HepG2 (cell line): Measurements from ENCODE around the gene FGD2. TPM values are rescaled to one million over a fixed set of nuclear protein-coding genes. Genes with fewer than 3 reads are reported as not detected.
A peak's percentile ranks its signal among the peaks of the same experiment; 100 is the strongest.

Experiments used
- ATAC-seq: fragments of 200-7000 bp; cut with Tn5 transposase; 3 replicates; pipeline ENCODE4 v1.9.1; 2020; ENCODE audit warnings: mild to moderate bottlenecking, moderate library complexity
- BruUV-seq: library from RNA; stranded (reverse); fragments of 400-500 nt; replicated peaks from 2 replicates; lab custom pipeline; 2021; lab: Mats Ljungman, UMichigan
- CTCF ChIA-PET: fragments of 300-600 bp; formaldehyde crosslinking; extraction: SDS; loops from one replicate; lab custom pipeline; 2021; ENCODE audit warnings: low total read pairs, inconsistent platforms, low intra/inter-chr PET ratio; lab: Yijun Ruan, JAX
- POLR2A ChIA-PET: fragments of 350-600 bp; sonication (Branson Sonifier 250); formaldehyde crosslinking; loops from one replicate; lab custom pipeline; 2020; ENCODE audit warnings: antibody characterized with exemption, inconsistent platforms; lab: Yijun Ruan, JAX
- DNase-seq: peaks from one replicate; pipeline ENCODE4 v3.0.0-alpha.2; 2015; ENCODE audit warnings: low spot score
- FAIRE-seq: peaks from 3 replicates; lab custom pipeline; 2011; peaks lifted over from hg19 to GRCh38; lab: Jason Lieb, UNC
- H2AFZ ChIP-seq: one replicate; pipeline ENCODE4 v1.6.1; 2011; ENCODE audit warnings: low read length, inconsistent platforms
- H3K27ac ChIP-seq: fragments of 300-600 bp; 3 replicates; pipeline ENCODE4 v1.8.0; 2011; ENCODE audit warnings: mixed run types, mild to moderate bottlenecking, mixed read lengths, low read length, inconsistent platforms; ENCODE audit not compliant: insufficient read depth; ENCODE audit errors: extremely low read length
- H3K27me3 ChIP-seq, 2 experiments: fragments of 200-600 bp in 1 of 2; 2 replicates in 1 of 2; 3 replicates in 1 of 2; pipeline versions ENCODE4 v1.6.0 to v1.8.0; 2011; ENCODE audit warnings: low read length in 2 of 2, mild to moderate bottlenecking in 2 of 2, moderate library complexity in 2 of 2, inconsistent platforms in 1 of 2; ENCODE audit not compliant: insufficient read depth in 2 of 2, control insufficient read depth in 1 of 2
- H3K36me3 ChIP-seq, 2 experiments: fragments of 200-600 bp in 1 of 2; replicated peaks in 1 of 2; 2 replicates in 1 of 2; 3 replicates in 1 of 2; pipeline versions ENCODE4 v1.5.1 to v1.8.0; 2011; ENCODE audit warnings: low read length in 2 of 2, inconsistent platforms in 1 of 2; ENCODE audit not compliant: insufficient read depth in 2 of 2, control insufficient read depth in 1 of 2
- H3K4me1 ChIP-seq: 2 replicates; pipeline ENCODE4 v1.5.1; 2012; ENCODE audit warnings: low read length, inconsistent platforms; ENCODE audit not compliant: insufficient read depth
- H3K4me2 ChIP-seq: 2 replicates; pipeline ENCODE4 v1.6.0; 2011; ENCODE audit warnings: low read depth, low read length, inconsistent platforms
- H3K4me3 ChIP-seq, 3 experiments: fragments of 200-600 bp in 1 of 3; sonication (generic), shearing (Covaris generic) in 1 of 3; replicated peaks in 1 of 3; 2 replicates each; pipeline ENCODE4 v1.5.1; 2011 to 2016; ENCODE audit warnings: low read length in 3 of 3, inconsistent platforms in 2 of 3, low read depth in 2 of 3, mild to moderate bottlenecking in 2 of 3, control low read depth in 1 of 3, mixed read lengths in 1 of 3; ENCODE audit not compliant: insufficient read depth in 1 of 3
- H3K79me2 ChIP-seq: one replicate; pipeline ENCODE4 v1.6.1; 2011; ENCODE audit warnings: low read length, inconsistent platforms; ENCODE audit not compliant: insufficient read depth
- H3K9ac ChIP-seq: 2 replicates; pipeline ENCODE4 v1.6.0; 2011; ENCODE audit warnings: mild to moderate bottlenecking, low read depth, low read length, inconsistent platforms; ENCODE audit not compliant: insufficient read depth
- H3K9me3 ChIP-seq: 2 replicates; pipeline ENCODE4 v1.5.1; 2012; ENCODE audit warnings: mild to moderate bottlenecking, low read length
- H4K20me1 ChIP-seq: 2 replicates; pipeline ENCODE4 v1.6.0; 2011; ENCODE audit warnings: inconsistent platforms, mild to moderate bottlenecking, low read length, moderate library complexity; ENCODE audit not compliant: insufficient read depth
- HOXA7 ChIP-seq: sonication (generic); formaldehyde crosslinking; IDR thresholded peaks from 2 replicates; pipeline ENCODE4 v1.8.1; 2022; ENCODE audit warnings: mild to moderate bottlenecking, missing genetic modification reagents, moderate library complexity
- KDM1A ChIP-seq: IDR thresholded peaks from 2 replicates; pipeline ENCODE4 v1.6.1; 2016; ENCODE audit warnings: missing compliant biosample characterization
- MTA1 ChIP-seq: sonication (generic); formaldehyde crosslinking; IDR thresholded peaks from 2 replicates; pipeline ENCODE4 v1.4.0; 2020; ENCODE audit warnings: missing genetic modification reagents, mild to moderate bottlenecking, borderline replicate concordance
- TCF7L2 ChIP-seq: IDR thresholded peaks from 2 replicates; pipeline ENCODE4 v1.6.1; 2011; ENCODE audit warnings: mild to moderate bottlenecking, low read depth, low read length, moderate library complexity
- ZNF343 ChIP-seq: sonication (generic); formaldehyde crosslinking; IDR thresholded peaks from 2 replicates; pipeline ENCODE4 v1.4.0; 2020; ENCODE audit warnings: mild to moderate bottlenecking, missing genetic modification reagents
- ZNF350 ChIP-seq: sonication (generic); formaldehyde crosslinking; IDR thresholded peaks from 2 replicates; pipeline ENCODE4 v1.4.0; 2020; ENCODE audit warnings: mild to moderate bottlenecking, low read depth, missing genetic modification reagents, borderline replicate concordance
- WGBS: methylation state at CpG from one replicate; pipeline ENCODE4 v1.1.6; 2017; ENCODE audit warnings: low lambda C conversion rate; 5-methylcytosine and 5-hydroxymethylcytosine counted together
- in situ Hi-C: cut with HindIII; loops from 2 replicates; pipeline ENCODE4 v1.10.0; 2017; ENCODE audit warnings: low pct_unique_long_range_greater_than_20kb; ENCODE audit not compliant: extremely low pct_ligation_motif_present
- intact Hi-C: fragments of 100-400 bp; cut with micrococcal nuclease; formaldehyde crosslinking; loops from one replicate; pipeline ENCODE4 v1.10.0; 2022; ENCODE audit not compliant: unreplicated experiment
- polyA plus RNA-seq, 8 experiments: library from polyadenylated mRNA; depleted of rRNA in 3 of 8; stranded (reverse) in 7 of 8; unstranded in 1 of 8; fragments of >200 nt; fragmentation: Illumina TruSeq in 4 of 8; extraction: Trizol in 4 of 8; gene quantifications; 2 replicates each; pipeline versions ENCODE4 v1.2.1 to v1.2.3, GENCODE V29; 2011 to 2016; ENCODE audit warnings: low read depth in 4 of 8, missing spikeins in 1 of 8, mixed read lengths in 1 of 8; ENCODE audit not compliant: insufficient read depth in 1 of 8
- total RNA-seq, 5 experiments: library from RNA; depleted of rRNA; stranded (reverse); fragments of >200 nt; fragmentation: Illumina TruSeq; extraction: Trizol; gene quantifications; 2 replicates each; pipeline ENCODE4 v1.2.3, GENCODE V29; 2016; ENCODE audit warnings: low read depth in 1 of 5
- TF ChIP-seq, protein P1 (sequence below): sonication (generic); formaldehyde crosslinking; IDR thresholded peaks from 2 replicates; pipeline ENCODE4 v1.4.0; 2020; ENCODE audit warnings: mild to moderate bottlenecking, low read depth, missing genetic modification reagents
- TF ChIP-seq, protein P2 (sequence below): sonication (generic); formaldehyde crosslinking; IDR thresholded peaks from 2 replicates; pipeline ENCODE4 v1.5.0; 2020; ENCODE audit warnings: missing genetic modification reagents
- TF ChIP-seq, protein P3 (sequence below): sonication (generic); formaldehyde crosslinking; IDR thresholded peaks from 2 replicates; pipeline ENCODE4 v1.5.0; 2020; ENCODE audit warnings: mild to moderate bottlenecking, missing genetic modification reagents, moderate library complexity
- TF ChIP-seq, protein P4 (sequence below): sonication (generic); formaldehyde crosslinking; IDR thresholded peaks from 2 replicates; pipeline ENCODE4 v1.4.0; 2020; ENCODE audit warnings: missing genetic modification reagents, borderline replicate concordance
- TF ChIP-seq, protein P5 (sequence below): sonication (generic); formaldehyde crosslinking; IDR thresholded peaks from 2 replicates; pipeline ENCODE4 v1.4.0; 2020; ENCODE audit warnings: missing genetic modification reagents

The FGD2 gene
- total and polyA plus RNA-seq, 2 of the 13 experiments (the other 11 are each of a cell fraction or from before 2014, with no cell fraction given) = not detected

DNA sequence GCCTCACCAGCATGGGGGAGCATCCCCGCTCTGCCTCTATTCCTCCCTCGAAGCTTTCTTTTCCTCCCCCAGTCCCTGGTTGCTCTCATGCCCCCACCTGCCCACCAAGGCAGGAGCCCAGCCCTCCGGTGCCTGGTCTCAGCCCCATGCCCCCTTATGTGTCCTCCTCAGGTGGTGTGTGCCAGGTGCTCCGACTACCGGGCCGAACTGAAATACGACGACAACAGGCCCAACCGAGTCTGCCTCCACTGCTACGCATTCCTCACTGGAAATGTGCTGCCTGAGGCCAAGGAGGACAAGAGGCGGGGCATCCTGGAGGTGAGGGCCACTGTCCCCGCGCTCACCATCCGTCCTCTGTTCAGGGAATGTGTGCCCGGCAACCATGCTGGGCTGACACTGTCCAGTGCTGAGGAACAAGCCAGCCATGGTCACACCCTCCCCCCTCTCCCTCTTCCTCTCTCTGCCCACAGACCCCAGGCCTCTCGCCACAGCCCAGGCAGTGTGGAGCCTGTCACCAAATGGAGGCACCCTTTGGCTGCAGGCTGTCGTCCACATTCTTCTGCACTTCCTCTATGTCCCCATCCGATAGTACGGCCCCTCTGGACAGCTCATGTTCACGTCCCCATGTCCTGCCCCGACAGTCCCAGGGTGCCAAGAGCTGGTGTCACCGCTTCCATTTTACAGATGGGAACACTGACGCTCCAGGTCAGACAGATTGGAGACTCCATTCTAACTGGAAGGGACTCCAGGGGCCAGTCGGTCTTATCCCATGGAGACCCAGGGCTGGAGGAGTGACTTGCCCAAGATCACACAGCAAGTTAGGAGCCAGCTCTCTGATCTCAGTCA lies 20.4 kb downstream of the FGD2 start:
- FAIRE-seq (no peak), ATAC-seq (peak; percentile 19), DNase-seq (no peak)
- Histone ChIP-seq H3K79me2 (no peaks in the 10 kb centered on the region), H4K20me1 (no peaks in the 10 kb centered on the region), H3K27me3 (peaks cover 3 to 35% of the 10 kb centered on the region in 2 experiments; a peak in 4 of 5 replicates), H2AFZ (no peak overlapping the region), H3K4me3 (peak overlapping the region in 1 of 3 experiments; percentile 12; a peak in 1 of 6 replicates), H3K9me3 (no peaks in the 10 kb centered on the region), H3K36me3 (no peaks in the 10 kb centered on the region), H3K27ac (no peak overlapping the region), H3K4me2 (peak overlapping the region; percentile 53), H3K9ac (no peak overlapping the region), H3K4me1 (peaks cover 59% of the 10 kb centered on the region)
- intact Hi-C loops (no loop called here), in situ Hi-C loops (loop anchor here (10.0 kb wide), 1 partner anchor 149 kb away; the partner anchor contains the start of gene PIM1)
- no TSS peak for BruUV-seq
- 38% methylated on average over 24 of the region's 24 CpGs for WGBS
- POLR2A ChIA-PET = interaction anchor here (1.2 kb wide), 1 partner anchor 146 kb away, joined by 3 read pairs; no protein-coding TSS in a partner anchor
- CTCF ChIA-PET = no interaction called here
- 0 out of 2 replicates have a peak, but pooled peaks have one; percentile 28 for TF ChIP-seq MTA1 (CRISPR knock-in tag)
- TF ChIP-seq, protein P1, sequence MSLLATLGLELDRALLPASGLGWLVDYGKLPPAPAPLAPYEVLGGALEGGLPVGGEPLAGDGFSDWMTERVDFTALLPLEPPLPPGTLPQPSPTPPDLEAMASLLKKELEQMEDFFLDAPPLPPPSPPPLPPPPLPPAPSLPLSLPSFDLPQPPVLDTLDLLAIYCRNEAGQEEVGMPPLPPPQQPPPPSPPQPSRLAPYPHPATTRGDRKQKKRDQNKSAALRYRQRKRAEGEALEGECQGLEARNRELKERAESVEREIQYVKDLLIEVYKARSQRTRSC (CRISPR knock-in tag) = no peak
- TF ChIP-seq, protein P2, sequence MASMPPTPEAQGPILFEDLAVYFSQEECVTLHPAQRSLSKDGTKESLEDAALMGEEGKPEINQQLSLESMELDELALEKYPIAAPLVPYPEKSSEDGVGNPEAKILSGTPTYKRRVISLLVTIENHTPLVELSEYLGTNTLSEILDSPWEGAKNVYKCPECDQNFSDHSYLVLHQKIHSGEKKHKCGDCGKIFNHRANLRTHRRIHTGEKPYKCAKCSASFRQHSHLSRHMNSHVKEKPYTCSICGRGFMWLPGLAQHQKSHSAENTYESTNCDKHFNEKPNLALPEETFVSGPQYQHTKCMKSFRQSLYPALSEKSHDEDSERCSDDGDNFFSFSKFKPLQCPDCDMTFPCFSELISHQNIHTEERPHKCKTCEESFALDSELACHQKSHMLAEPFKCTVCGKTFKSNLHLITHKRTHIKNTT (CRISPR knock-in tag) = no peak
- 0 out of 2 replicates have a peak, but pooled peaks have one; percentile 25 for TF ChIP-seq KDM1A (CRISPR knock-in tag)
- no peak for TF ChIP-seq HOXA7
- TF ChIP-seq, protein P3, sequence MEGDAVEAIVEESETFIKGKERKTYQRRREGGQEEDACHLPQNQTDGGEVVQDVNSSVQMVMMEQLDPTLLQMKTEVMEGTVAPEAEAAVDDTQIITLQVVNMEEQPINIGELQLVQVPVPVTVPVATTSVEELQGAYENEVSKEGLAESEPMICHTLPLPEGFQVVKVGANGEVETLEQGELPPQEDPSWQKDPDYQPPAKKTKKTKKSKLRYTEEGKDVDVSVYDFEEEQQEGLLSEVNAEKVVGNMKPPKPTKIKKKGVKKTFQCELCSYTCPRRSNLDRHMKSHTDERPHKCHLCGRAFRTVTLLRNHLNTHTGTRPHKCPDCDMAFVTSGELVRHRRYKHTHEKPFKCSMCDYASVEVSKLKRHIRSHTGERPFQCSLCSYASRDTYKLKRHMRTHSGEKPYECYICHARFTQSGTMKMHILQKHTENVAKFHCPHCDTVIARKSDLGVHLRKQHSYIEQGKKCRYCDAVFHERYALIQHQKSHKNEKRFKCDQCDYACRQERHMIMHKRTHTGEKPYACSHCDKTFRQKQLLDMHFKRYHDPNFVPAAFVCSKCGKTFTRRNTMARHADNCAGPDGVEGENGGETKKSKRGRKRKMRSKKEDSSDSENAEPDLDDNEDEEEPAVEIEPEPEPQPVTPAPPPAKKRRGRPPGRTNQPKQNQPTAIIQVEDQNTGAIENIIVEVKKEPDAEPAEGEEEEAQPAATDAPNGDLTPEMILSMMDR (CRISPR knock-in tag) = 0 out of 2 replicates have a peak, but pooled peaks have one; percentile 11
- TF ChIP-seq, protein P4, sequence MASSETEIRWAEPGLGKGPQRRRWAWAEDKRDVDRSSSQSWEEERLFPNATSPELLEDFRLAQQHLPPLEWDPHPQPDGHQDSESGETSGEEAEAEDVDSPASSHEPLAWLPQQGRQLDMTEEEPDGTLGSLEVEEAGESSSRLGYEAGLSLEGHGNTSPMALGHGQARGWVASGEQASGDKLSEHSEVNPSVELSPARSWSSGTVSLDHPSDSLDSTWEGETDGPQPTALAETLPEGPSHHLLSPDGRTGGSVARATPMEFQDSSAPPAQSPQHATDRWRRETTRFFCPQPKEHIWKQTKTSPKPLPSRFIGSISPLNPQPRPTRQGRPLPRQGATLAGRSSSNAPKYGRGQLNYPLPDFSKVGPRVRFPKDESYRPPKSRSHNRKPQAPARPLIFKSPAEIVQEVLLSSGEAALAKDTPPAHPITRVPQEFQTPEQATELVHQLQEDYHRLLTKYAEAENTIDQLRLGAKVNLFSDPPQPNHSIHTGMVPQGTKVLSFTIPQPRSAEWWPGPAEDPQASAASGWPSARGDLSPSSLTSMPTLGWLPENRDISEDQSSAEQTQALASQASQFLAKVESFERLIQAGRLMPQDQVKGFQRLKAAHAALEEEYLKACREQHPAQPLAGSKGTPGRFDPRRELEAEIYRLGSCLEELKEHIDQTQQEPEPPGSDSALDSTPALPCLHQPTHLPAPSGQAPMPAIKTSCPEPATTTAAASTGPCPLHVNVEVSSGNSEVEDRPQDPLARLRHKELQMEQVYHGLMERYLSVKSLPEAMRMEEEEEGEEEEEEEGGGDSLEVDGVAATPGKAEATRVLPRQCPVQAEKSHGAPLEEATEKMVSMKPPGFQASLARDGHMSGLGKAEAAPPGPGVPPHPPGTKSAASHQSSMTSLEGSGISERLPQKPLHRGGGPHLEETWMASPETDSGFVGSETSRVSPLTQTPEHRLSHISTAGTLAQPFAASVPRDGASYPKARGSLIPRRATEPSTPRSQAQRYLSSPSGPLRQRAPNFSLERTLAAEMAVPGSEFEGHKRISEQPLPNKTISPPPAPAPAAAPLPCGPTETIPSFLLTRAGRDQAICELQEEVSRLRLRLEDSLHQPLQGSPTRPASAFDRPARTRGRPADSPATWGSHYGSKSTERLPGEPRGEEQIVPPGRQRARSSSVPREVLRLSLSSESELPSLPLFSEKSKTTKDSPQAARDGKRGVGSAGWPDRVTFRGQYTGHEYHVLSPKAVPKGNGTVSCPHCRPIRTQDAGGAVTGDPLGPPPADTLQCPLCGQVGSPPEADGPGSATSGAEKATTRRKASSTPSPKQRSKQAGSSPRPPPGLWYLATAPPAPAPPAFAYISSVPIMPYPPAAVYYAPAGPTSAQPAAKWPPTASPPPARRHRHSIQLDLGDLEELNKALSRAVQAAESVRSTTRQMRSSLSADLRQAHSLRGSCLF = no peak
- 0 out of 2 replicates have a peak, but pooled peaks have one; percentile 31 for TF ChIP-seq ZNF350
- TF ChIP-seq ZNF343 = peak; percentile 22; the same call in 1 of the 2 replicates
- no peak for TF ChIP-seq TCF7L2
- TF ChIP-seq, protein P5, sequence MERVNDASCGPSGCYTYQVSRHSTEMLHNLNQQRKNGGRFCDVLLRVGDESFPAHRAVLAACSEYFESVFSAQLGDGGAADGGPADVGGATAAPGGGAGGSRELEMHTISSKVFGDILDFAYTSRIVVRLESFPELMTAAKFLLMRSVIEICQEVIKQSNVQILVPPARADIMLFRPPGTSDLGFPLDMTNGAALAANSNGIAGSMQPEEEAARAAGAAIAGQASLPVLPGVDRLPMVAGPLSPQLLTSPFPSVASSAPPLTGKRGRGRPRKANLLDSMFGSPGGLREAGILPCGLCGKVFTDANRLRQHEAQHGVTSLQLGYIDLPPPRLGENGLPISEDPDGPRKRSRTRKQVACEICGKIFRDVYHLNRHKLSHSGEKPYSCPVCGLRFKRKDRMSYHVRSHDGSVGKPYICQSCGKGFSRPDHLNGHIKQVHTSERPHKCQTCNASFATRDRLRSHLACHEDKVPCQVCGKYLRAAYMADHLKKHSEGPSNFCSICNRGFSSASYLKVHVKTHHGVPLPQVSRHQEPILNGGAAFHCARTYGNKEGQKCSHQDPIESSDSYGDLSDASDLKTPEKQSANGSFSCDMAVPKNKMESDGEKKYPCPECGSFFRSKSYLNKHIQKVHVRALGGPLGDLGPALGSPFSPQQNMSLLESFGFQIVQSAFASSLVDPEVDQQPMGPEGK = 0 out of 2 replicates have a peak, but pooled peaks have one; percentile 28
